WERI-Rb-1 (cell line): ENCODE results near the gene BCO1.

ENCODE experiments used
- DNase-seq: peaks from one replicate; pipeline ENCODE4 v3.0.0-alpha.2; 2020
- H3K27ac ChIP-seq: fragments of 250-450 bp; sonication (Bioruptor Pico); 2 replicates; pipeline ENCODE4 v1.5.1; 2020; ENCODE audit warnings: mild to moderate bottlenecking, moderate library complexity
- H3K27me3 ChIP-seq: fragments of 250-450 bp; sonication (Bioruptor Pico); 2 replicates; pipeline ENCODE4 v1.5.1; 2021; ENCODE audit warnings: mild to moderate bottlenecking, low read depth, moderate library complexity; ENCODE audit not compliant: insufficient read depth, severe bottlenecking
- H3K36me3 ChIP-seq: fragments of 250-450 bp; sonication (Bioruptor Pico); 2 replicates; pipeline ENCODE4 v1.5.1; 2020; ENCODE audit warnings: mild to moderate bottlenecking, moderate library complexity
- H3K4me3 ChIP-seq: 2 replicates; pipeline ENCODE4 v1.5.1; 2011; ENCODE audit warnings: low read depth, mild to moderate bottlenecking, control low read depth, low read length
- H3K9me3 ChIP-seq: fragments of 250-450 bp; sonication (Bioruptor Pico); 2 replicates; pipeline ENCODE4 v1.5.1; 2021; ENCODE audit warnings: mild to moderate bottlenecking, moderate library complexity; ENCODE audit not compliant: severe bottlenecking
- TF ChIP-seq, protein P1 (sequence below): IDR thresholded peaks from 2 replicates; pipeline ENCODE4 v1.5.1; 2011; ENCODE audit warnings: low read depth, mild to moderate bottlenecking, control low read depth, inconsistent platforms, low read length

Gene BCO1

DNA sequence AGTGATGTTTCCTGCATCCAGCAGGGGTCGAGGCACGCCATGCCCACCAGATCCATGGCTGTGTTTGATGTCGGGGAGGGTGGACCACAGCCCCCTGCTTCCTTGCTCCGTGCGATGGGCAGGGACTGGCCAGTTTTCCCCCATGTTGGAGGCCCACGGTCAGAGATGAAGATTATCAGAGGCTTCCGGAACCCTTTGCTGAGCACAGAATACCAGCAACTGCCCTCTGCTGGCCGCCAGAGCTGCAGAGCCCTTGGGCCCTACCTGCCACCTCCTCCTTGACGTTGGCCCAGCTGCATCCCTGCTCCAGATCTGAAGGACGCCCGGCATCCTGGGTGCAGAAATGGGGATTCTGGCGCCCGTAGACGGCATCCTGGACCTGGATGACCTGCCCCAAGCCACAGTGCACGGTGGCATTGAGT, 23.7 kb upstream of the BCO1 start:
- Histone ChIP-seq H3K27ac (no peak overlapping the region), H3K36me3 (no peaks in the 10 kb centered on the region), H3K27me3 (no peaks in the 10 kb centered on the region), H3K9me3 (no peaks in the 10 kb centered on the region), H3K4me3 (no peak overlapping the region)
- DNase-seq, result no peak
- TF ChIP-seq, protein P1, sequence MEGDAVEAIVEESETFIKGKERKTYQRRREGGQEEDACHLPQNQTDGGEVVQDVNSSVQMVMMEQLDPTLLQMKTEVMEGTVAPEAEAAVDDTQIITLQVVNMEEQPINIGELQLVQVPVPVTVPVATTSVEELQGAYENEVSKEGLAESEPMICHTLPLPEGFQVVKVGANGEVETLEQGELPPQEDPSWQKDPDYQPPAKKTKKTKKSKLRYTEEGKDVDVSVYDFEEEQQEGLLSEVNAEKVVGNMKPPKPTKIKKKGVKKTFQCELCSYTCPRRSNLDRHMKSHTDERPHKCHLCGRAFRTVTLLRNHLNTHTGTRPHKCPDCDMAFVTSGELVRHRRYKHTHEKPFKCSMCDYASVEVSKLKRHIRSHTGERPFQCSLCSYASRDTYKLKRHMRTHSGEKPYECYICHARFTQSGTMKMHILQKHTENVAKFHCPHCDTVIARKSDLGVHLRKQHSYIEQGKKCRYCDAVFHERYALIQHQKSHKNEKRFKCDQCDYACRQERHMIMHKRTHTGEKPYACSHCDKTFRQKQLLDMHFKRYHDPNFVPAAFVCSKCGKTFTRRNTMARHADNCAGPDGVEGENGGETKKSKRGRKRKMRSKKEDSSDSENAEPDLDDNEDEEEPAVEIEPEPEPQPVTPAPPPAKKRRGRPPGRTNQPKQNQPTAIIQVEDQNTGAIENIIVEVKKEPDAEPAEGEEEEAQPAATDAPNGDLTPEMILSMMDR, result peak; percentile 43

DNA sequence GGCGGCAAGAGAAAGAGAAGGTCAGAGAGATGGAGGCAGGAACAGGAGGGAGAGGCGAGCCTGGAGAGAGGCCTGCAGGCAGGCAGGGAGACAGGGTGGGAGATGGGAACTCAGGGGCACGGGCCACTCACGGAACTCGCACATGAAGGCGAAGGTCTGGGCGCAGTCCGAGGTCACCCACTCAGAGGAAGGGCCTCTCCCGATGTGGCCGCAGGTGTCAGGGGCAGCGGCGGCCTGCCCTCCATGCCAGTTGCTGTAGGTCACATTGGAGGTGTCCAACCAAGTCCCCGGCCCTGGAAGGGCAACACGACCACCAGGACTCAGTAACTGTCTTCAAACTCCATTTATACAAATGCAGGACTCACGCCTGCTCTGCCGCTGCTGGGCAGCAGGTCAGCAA, 22.4 kb upstream of the BCO1 start:
- Histone ChIP-seq H3K36me3 (no peaks in the 10 kb centered on the region), H3K9me3 (no peaks in the 10 kb centered on the region), H3K4me3 (no peak overlapping the region), H3K27ac (no peak overlapping the region), H3K27me3 (no peaks in the 10 kb centered on the region)
- no peak for DNase-seq
- TF ChIP-seq, protein P1, result no peak

DNA sequence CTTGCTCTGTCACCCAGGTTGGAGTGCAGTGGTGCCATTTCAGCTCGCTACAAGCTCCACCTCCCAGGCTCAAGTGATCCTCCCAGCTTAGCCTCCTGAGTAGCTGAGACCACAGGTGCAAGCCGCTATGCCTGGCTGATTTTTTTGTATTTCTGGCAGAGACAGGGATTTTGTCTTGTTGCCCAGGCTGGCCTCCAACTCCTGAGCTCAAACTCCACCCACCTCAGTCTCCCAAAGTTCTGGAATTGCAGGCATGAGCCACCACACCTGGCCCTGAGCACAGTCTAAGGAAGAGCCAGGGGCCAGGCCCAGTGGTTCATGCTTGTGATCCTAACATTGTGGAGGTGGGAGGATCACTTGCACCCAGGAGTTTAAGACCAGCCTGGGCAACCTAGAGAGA, 21.8 kb upstream of the BCO1 start:
- no peaks in the 10 kb centered on the region for H3K36me3 ChIP-seq
- no peak overlapping the region for H3K27ac ChIP-seq
- no peak for DNase-seq
- TF ChIP-seq, protein P1, result no peak
- H3K4me3 ChIP-seq, result no peak overlapping the region
- no peaks in the 10 kb centered on the region for H3K9me3 ChIP-seq
- H3K27me3 ChIP-seq, result no peaks in the 10 kb centered on the region

DNA sequence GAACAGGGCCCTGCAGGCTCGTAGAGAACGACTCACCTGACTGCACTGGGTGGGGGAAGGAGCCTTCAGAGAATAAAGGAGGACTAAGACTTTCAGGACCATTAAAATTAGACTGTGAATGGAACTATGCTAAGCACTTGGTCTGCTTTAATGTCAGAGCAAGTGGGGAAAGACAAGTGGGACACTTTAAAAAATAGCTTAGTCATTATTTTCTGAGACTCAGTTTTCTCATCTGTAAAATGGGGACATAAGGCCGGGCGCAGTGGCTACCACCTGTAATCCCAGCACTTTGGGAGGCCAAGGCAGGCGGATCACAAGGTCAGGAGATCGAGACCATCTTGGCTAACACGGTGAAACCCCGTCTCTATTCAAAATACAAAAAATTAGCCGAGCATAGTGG, 19.3 kb upstream of the BCO1 start:
- no peaks in the 10 kb centered on the region for H3K36me3 ChIP-seq
- no peaks in the 10 kb centered on the region for H3K27me3 ChIP-seq
- DNase-seq, result no peak
- no peaks in the 10 kb centered on the region for H3K9me3 ChIP-seq
- TF ChIP-seq, protein P1, result no peak
- no peak overlapping the region for H3K4me3 ChIP-seq
- H3K27ac ChIP-seq, result no peak overlapping the region

DNA sequence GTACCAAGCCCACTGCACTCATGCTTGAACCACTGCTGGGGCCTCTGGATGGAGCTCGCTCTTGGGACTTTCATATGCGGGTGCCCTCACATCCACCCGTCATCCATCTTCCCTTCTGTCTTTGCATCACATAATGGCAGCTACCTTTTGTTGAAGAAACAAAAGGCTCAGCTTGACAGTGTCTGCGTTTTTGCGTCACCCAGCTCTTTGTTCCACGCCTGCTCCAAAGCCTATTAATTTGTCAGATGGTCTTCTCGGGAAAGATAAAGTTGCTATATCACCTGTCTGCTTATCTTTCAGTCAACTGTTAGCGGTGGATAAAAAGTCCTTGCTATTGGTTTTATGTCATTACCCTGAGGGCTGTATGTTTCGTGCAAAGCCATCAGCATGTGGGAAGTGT, 18.1 kb upstream of the BCO1 start:
- H3K9me3 ChIP-seq, result no peaks in the 10 kb centered on the region
- H3K27ac ChIP-seq, result no peak overlapping the region
- no peak overlapping the region for H3K4me3 ChIP-seq
- H3K27me3 ChIP-seq, result no peaks in the 10 kb centered on the region
- no peaks in the 10 kb centered on the region for H3K36me3 ChIP-seq
- no peak for DNase-seq
- TF ChIP-seq, protein P1, result no peak

DNA sequence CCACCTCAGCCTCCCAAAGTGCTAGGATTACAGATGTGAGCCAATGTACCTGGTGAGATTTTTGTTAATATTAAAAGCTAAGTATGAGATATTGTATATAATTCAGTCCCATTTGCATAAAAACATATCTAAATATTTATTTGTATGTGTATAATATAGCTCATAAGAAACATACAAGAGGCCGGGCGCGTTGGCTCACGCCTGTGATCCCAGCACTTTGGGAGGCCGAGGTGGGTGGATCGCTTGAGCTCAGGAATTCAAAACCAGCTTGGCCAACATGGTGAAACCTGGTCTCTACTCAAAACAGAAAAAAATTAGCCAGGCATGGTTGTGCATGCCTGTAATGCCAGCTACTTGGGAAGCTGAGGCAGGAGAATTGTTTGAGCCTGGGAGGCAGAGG, 16.8 kb upstream of the BCO1 start:
- Histone ChIP-seq H3K27ac (no peak overlapping the region), H3K4me3 (no peak overlapping the region), H3K27me3 (no peaks in the 10 kb centered on the region), H3K9me3 (no peaks in the 10 kb centered on the region), H3K36me3 (no peaks in the 10 kb centered on the region)
- TF ChIP-seq, protein P1, result no peak
- DNase-seq, result no peak
